Kidney epithelial cell (primary cell): Measurements from ENCODE around the gene MSH4. TPM values are rescaled to one million over a fixed set of nuclear protein-coding genes. Genes with fewer than 3 reads are reported as not detected.
"Not testable (repeated sequence)": the region's sequence is repeated elsewhere in the genome, so short reads cannot be mapped to it uniquely, and the experiment has no call there.

ENCODE experiments used
- DNase-seq: peaks from one replicate; pipeline ENCODE4 v3.0.0-alpha.2; 2010; ENCODE audit warnings: low read depth
- H3K27me3 ChIP-seq: 2 replicates; pipeline ENCODE4 v1.6.0; 2011; ENCODE audit warnings: low read length; ENCODE audit not compliant: control insufficient read depth, insufficient read depth
- H3K36me3 ChIP-seq: 2 replicates; pipeline ENCODE4 v1.5.1; 2011; ENCODE audit warnings: low read length; ENCODE audit not compliant: control insufficient read depth, insufficient read depth
- H3K4me3 ChIP-seq: 2 replicates; pipeline ENCODE4 v1.5.1; 2011; ENCODE audit warnings: low read depth, mild to moderate bottlenecking, control low read depth, low read length
- CTCF ChIP-seq: IDR thresholded peaks from 2 replicates; pipeline ENCODE4 v1.5.1; 2011; ENCODE audit warnings: mild to moderate bottlenecking, moderate library complexity, low read length, control low read depth, inconsistent platforms; ENCODE audit not compliant: insufficient read depth, poor library complexity, severe bottlenecking
- total RNA-seq: library from RNA; depleted of rRNA; stranded (reverse); fragments of >200 nt; gene quantifications from 2 replicates; pipeline ENCODE4 v1.2.3, GENCODE V29; 2015

The MSH4 gene
- total RNA-seq, 1 donor from 2014 or later: 0.08 TPM

GRCh38 chr1:75795703-75796193 is 934 bp upstream of the MSH4 start:
- Histone ChIP-seq H3K36me3 (peaks cover 2% of the 10 kb centered on the region), H3K27me3 (no peaks in the 10 kb centered on the region), H3K4me3 (no peak overlapping the region)
- no peak for TF ChIP-seq CTCF
- no peak for DNase-seq

- TF ChIP-seq CTCF: no peak
- no peak for DNase-seq
Observed at GRCh38 chr1:75797273-75797588, 549 bp downstream of the MSH4 start.

GRCh38 chr1:75797606-75798216 is 1.0 kb downstream of the MSH4 start:
- peaks cover 2% of the 10 kb centered on the region for H3K36me3 ChIP-seq
- H3K4me3 ChIP-seq: no peak overlapping the region
- TF ChIP-seq CTCF: no peak
- no peaks in the 10 kb centered on the region for H3K27me3 ChIP-seq
- DNase-seq: no peak

More at GRCh38 chr1:75797273-75797588, 549 bp downstream of the MSH4 start:
- H3K4me3 ChIP-seq: no peak overlapping the region
- H3K27me3 ChIP-seq: no peaks in the 10 kb centered on the region
- H3K36me3 ChIP-seq: peaks cover 2% of the 10 kb centered on the region

- H3K27me3 ChIP-seq, H3K4me3 ChIP-seq, DNase-seq, H3K36me3 ChIP-seq: not testable (repeated sequence)
Observed at GRCh38 chr1:75801480-75801879, 4.8 kb downstream of the MSH4 start.

GRCh38 chr1:75808921-75809320 is 12.2 kb downstream of the MSH4 start:
- H3K27me3 ChIP-seq: no peaks in the 10 kb centered on the region
- no peaks in the 10 kb centered on the region for H3K36me3 ChIP-seq
- no peak overlapping the region for H3K4me3 ChIP-seq
- TF ChIP-seq CTCF: no peak
- DNase-seq: no peak

GRCh38 chr1:75810113-75810512 is 13.4 kb downstream of the MSH4 start:
- H3K27me3 ChIP-seq, DNase-seq, H3K4me3 ChIP-seq, H3K36me3 ChIP-seq: not testable (repeated sequence)
